PC-9 (cell line): ENCODE measurements around the gene TTBK2.

Experiments used
- EZH2 ChIP-seq: fragments of 200-600 bp; sonication (generic); IDR thresholded peaks from 2 replicates; pipeline ENCODE4 v1.8.0; 2017; ENCODE audit warnings: antibody characterized with exemption, low read depth
- TF ChIP-seq, protein P1 (sequence below): fragments of 200-600 bp; sonication (generic); conservative IDR thresholded peaks from 2 replicates; pipeline ENCODE4 v1.6.1; 2017; ENCODE audit warnings: mixed run types, antibody characterized with exemption, mild to moderate bottlenecking, moderate library complexity

DNA sequence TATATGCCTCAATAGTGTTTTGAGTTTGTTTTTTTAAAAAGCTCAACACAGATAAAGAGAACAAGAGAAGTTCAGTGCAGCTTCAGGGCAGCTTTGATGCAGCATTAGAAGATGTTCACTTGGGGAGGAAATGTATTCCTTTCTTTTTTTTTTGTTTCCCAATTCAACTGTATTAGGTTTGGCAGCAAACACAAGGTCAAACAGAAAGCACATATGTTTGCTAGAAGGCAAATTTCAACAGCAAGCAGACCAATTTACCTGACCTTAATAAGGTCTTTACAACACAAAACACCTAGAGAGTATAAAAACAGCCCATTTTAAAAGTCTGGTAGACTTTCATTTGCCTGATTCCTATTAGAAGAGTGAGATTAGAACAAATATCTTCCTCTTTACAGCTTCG lies 176.4 kb downstream of the TTBK2 start:
- TF ChIP-seq, protein P1, sequence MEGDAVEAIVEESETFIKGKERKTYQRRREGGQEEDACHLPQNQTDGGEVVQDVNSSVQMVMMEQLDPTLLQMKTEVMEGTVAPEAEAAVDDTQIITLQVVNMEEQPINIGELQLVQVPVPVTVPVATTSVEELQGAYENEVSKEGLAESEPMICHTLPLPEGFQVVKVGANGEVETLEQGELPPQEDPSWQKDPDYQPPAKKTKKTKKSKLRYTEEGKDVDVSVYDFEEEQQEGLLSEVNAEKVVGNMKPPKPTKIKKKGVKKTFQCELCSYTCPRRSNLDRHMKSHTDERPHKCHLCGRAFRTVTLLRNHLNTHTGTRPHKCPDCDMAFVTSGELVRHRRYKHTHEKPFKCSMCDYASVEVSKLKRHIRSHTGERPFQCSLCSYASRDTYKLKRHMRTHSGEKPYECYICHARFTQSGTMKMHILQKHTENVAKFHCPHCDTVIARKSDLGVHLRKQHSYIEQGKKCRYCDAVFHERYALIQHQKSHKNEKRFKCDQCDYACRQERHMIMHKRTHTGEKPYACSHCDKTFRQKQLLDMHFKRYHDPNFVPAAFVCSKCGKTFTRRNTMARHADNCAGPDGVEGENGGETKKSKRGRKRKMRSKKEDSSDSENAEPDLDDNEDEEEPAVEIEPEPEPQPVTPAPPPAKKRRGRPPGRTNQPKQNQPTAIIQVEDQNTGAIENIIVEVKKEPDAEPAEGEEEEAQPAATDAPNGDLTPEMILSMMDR, result no peak
- TF ChIP-seq EZH2, result no peak
